Activated gamma-delta T cell treated with Interleukin-2 at 50 U/mL for 16 hours (primary cell): ENCODE results near the gene RIN3.
A peak's percentile ranks its signal among the peaks of the same experiment; 100 is the strongest.

Experiments
- DNase-seq: peaks from one replicate; pipeline ENCODE4 v3.0.0-alpha.2; 2020

The RIN3 gene

DNA sequence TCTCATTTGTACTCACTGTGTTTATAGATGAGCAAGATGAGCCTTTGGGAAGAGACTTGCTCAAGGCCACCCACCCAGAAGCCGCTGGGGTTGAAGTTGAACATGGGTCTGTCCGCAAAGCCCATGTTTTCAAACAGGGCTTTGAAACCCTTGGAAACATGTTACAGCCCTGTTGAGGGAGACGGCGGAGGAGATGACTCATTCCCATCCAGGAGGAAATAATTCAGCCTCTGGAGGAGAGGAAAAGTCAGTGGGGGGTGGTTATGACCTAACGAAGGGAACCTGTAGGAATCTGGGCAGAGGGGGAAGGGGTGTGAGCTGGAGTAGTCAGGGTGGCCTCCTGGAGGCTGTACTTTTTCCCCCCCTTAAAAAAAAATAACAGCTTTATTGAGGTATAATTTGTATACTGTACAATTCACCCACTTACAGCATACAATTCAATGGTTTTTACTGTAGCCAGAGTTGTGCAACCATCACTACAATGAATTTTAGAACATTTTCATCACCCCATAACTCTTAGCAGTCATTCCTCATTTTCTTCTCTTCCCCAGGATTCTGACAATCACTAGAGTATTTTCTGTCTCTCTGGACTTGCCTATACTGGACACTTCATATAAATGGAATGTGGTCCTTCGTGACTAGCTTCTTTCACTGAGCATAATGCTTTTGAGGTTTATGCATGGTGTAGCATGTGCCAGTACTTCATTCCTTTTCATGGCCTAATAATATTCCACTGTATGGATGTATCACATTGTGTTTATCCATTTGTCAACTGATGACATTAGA, 1.9 kb upstream of the RIN3 start:
- DNase-seq, result no peak

DNA sequence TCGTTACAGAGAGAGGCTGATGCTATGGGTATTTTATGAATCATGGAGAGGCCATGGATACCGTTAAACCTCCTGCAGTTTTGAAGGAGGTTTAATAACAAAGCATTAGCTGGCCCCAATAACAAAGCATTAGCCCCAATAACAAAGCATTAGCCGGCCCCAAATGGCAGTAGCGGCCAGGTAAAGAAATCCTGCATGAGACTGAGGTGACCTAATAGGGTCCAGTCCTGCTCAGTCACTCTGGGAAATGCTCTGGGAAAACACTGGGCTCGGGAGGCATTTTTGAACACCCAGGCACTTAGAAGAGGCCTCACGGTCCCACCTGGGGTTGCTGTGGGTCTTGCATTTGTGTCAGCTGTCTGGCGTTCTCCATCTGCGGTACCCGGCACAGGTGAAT, 776 bp upstream of the RIN3 start:
- DNase-seq, result no peak

GRCh38 chr14:92513966-92514843, 624 bp downstream of the RIN3 start:
- peak; percentile 48 for DNase-seq

GRCh38 chr14:92514844-92515514, 1.4 kb downstream of the RIN3 start:
- DNase-seq, result no peak

DNA sequence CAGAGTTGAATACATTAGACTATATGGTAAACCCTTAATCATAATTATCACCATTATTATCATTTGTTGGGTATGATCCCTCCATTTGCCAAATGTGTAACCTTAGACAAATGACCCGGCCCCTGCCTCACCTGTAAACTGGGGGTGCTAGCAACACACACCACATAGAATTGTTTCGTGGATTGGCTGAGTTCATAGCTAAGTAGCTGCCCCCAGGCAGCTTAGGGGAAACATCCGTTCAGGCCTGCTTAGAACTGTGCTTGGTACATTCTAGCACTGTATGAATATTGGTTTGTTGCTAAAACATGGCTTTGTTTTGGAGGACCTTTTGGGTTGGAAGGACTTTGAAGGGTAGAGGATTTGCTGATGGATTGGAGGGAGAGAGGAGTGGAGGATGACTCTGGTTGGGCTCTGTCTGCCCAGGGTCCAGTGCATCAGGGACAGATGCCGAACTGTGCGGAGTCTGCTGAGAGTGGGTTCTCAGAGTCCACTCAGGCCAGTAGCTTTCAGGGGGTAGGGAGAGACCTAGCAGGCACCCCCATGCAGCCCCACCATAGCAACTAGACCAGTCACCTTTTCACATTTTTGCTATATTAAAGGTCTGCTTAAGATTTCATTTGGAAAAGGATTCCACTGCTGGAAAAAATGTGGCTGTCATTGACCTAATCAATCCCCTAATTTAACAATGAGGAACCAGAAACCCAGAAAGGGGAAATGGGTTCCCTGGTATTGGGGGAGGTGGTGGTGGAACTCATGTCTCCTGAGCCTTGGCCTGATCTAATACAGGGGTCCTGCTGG, 2.2 kb downstream of the RIN3 start:
- DNase-seq, result no peak

DNA sequence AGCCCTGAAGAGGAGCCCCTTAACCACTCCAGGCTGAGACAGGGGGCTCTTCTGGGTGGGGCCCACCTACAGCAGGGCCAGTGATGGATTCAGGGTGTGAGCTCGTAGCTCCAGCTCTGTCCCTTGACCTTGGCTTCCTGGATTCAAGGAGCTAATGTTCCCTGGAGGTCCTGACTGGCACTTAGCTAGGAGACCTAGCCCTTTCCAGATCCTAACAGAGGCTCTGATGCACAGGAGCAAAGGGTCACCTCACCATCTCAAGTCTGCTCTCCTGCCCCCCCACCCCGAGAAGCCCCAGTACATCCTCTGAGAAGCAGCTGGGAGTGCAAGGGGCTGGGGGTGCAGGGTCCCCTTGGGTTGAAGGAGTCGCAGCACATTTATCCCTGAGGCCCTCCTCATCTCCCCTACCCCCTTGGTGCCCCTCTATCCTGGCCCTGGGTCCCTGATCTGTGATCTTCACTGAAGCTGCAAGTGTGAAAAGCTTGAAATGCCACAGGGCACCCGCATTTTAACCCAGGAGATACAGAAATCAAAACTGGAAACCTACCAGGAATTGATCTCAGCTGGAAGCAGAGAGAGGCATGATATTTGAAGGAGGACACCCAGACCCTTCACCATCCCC, 2.9 kb downstream of the RIN3 start:
- no peak for DNase-seq

- no peak for DNase-seq
Observed at GRCh38 chr14:92516966-92517506, 3.5 kb downstream of the RIN3 start.

DNA sequence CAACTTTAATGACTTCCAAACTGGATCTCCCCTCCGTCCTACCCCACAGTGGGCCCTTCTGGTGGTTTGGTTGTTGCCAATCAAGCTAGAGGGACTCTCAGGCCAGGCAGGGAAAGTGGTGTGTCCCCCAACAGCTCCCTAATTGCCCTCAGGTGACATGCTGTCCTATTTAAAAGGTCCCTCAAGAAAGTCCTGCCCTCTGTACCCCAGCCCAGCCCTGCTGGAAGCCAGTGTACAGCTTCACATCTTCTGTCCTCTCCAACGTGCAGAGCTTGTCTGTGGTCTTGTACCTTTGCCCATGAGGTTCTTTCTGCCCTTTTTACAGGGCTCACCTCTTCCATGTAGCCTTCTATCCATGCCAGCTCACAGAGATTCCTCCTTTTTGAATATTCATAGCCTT, 4.2 kb downstream of the RIN3 start:
- no peak for DNase-seq

DNA sequence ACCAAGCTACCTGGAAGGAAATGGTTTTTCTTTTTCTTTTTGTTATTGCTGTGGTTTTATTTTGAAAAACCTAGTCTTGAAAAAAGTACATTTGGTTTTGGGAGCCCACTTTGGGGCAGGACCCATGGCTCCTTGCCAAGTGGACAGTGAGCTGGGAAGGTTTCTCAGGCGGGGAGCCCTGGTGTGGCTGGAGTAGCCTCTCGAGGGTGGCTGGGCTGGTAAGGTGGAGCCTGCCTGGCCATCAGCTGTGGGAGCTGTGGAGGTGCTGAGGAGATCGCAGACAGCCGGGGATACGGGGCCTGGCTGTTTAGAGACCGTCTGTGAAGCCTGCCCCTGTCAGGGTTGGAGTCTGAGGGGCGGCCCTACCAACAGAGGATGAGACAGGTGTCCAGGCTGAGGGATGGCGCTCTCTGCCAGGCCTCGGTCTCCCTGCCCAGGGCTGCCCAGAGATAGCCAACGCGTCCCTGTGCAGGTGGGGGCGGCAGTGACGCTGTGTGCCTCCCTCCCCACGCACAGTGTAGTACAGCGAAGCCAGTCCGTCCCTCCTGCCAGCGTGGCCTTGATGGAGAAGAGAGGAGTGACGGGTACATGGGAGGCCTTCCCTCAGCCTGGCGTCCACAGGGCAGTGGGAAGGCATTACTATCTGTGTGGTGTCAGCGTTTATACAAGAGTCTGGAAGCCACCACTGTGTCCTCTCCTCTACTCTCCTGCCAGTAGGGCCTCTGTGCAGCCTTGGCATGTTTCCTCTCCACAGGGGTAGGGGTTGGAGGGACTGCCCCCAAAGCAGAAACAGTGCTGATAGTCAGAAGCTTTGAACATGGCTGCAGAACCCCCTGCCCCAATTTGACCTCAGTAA, 5.9 kb downstream of the RIN3 start:
- no peak for DNase-seq

GRCh38 chr14:92520102-92521057, 6.8 kb downstream of the RIN3 start:
- DNase-seq, result no peak

DNA sequence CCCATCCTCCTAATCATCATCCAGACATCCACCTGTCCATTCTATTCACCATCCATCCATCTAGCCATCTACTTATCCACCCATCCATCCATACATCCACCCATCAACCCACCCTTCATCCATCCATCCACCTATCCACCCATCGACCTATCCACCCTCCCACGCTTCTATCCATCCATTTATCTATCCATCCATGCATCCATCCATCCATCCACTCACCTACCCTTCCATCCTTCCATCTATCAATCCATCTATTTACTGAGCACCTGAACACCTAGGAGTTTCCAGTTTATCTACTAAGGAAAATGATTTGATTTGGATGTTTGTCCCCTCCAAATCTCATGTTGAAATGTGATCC, 7.5 kb downstream of the RIN3 start:
- DNase-seq, result no peak

DNA sequence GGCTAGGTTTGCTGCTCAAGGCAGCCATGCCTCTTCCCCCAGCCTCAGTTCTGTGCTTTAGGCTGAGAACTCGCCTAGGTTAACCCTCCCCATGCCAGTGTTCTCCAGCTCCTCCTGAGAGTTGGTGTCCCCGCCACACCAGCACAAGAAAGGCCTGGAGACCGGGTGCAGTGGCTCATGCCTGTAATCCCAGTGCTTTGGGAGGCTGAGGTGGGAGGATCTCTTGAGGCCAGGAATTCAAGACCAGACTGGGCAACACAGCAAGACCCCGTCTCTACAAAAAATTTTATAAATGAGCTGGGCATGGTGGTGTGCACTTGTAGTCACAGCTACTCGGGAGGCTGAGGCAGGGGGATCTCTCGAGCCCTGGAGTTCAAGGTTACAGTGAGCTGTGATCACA, 10.2 kb downstream of the RIN3 start:
- no peak for DNase-seq

DNA sequence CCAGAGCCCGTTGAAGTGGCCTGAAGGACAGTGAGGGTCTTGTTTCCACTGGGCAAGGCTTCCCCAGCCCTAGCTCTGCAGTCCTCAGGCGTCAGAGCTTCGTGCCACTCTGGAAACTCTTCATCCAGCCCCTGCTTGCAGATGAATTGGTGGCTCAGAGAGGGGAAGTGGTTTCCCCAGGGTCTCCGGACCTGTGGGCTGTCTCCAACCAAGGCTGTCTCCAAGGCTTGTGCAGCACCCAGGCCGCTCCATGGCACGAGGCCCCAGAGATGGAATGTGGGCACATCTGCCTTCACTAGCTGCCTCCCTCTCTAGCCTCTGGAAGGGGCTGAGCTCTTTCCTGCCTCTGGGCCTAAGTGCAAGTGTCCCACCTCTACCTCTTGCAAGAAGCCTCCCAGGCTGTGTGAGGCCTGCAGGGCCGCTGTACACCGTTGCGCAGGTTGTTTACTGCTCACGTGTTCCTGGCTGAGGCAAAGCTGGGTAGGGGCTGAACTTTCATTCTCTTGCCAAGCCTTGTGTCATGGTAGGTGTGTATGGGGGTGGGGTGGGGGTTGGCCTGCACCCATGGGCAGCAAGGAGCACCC, 11.1 kb downstream of the RIN3 start:
- no peak for DNase-seq

DNA sequence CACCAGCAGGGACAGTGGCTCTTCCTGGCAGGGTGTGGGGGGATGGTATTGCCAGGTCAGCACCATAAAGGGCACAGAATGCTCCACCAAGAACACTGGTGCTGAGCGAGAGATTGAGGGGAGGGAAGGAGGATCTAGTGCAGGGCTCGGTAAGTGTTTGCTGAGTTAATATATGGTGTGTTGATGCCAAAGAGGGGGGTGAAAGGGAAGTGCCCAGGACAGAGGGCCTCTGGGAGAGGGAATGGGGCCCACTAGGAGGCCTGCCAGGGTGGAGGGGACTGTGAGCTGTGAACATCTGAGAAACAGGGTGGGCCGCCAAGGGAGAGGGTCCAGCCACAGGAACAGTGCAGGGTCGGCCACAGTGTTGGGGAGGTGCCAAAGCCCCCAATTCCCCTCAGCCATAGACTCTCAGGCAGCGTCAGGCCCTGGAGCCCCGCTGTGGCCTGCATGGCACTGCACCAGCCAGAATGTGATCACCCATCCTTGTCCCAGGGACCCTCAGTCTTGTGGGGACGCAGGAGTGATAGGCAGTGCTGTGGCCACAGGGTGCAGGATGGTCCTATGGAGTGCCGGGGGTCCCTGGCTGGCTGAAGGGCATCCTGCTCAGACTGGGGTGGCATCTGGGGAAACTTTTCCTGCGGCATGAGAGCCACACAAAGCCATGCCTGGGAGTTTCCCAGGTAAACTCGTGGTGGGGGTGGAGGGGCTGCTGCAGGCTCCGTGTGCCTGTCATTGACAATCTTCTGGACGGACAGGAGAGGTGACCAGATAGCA, 11.9 kb downstream of the RIN3 start:
- DNase-seq, result no peak

DNA sequence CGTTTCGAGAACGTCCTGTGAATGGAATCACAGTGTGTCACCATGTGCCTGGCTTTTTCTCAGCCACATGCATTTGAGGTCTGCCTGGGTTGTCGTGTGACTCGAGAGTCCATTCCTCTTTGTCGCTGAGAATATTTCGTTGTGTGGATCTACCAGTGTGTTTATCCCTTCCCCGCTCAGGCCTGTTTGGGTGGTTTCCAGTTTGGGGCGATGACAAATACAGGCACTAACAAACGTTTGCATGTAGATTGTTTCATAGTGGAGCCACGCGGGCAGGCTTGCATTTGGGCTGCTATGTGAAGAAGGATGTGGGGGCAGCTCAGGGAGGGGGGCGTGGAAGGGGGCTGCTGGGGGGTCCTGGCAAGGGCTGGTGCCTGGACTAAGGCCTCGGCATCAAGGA, 14.1 kb downstream of the RIN3 start:
- no peak for DNase-seq

DNA sequence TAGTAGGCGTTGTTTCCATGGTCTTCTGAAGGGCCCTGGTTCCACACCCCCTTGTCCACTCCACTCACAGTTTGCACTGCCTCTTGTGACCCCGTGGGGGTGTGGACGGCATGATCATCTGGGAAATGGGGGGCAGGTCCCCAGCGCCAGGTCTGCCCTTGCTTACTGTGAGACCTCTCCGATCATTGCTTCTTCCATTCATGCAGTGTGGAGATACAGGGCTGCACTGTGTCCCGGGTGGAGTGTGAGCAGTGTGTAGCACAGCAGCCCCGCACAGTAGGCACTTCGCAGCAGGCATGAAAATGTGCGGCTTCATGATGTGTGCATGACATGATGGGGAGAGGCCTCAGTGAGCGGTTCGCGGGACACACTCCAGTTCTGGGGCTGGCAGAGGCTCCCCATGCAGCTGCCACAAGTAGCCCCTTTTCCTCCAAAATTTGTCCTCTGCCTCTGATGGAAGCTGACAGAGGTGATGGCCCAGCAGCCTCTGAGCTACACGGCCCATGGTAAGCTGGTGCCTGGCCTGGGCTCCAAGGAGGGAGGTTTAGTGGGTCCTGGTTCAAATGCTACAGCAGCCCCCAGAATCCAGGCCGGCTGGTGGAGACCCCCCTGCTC, 15.0 kb downstream of the RIN3 start:
- no peak for DNase-seq

- DNase-seq, result no peak
Observed at GRCh38 chr14:92529903-92530302, 16.3 kb downstream of the RIN3 start.
